Retinal pigment epithelial cell (primary cell): ENCODE data around the gene TAF1B.

Source experiments
- DNase-seq: peaks from one replicate; pipeline ENCODE4 v3.0.0-alpha.2; 2010; ENCODE audit warnings: low read depth
- H3K4me3 ChIP-seq: 2 replicates; pipeline ENCODE4 v1.5.1; 2011; ENCODE audit warnings: mild to moderate bottlenecking, low read length, control low read depth, moderate library complexity
- TF ChIP-seq, protein P1 (sequence below): conservative IDR thresholded peaks from 2 replicates; pipeline ENCODE4 v1.5.1; 2011; ENCODE audit warnings: low read depth, low read length, control low read depth, inconsistent platforms

Gene TAF1B

DNA sequence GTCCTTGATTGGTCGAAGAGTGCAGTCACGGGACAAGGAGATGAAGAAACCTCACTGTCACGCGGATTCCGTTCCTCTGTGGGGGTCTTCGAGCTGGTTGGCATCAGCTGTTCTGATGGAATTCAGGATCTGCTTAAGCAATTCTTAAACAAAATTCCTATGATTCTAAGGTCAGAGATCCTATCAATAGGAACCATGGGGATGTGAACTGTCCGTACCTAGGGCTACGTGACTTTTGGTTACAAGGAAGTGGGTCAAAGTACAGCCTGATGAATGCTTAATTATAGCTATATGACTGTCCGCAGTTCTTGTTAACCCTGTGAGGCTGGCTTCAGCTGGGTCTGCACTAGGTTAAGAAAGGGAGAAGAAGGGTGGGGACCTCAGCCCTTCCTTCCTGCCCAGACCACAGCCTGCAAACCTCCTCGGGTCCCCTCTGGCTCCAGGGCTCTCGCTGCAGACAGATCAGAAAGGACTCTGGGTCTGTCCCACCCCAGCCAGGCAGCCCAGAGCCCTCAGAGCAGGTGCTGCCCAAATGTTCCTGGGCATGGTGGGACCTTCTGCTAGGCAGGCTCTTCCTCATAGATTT is 44.2 kb upstream of the TAF1B start:
- no peak for DNase-seq
- H3K4me3 ChIP-seq: no peak overlapping the region
- TF ChIP-seq, protein P1, sequence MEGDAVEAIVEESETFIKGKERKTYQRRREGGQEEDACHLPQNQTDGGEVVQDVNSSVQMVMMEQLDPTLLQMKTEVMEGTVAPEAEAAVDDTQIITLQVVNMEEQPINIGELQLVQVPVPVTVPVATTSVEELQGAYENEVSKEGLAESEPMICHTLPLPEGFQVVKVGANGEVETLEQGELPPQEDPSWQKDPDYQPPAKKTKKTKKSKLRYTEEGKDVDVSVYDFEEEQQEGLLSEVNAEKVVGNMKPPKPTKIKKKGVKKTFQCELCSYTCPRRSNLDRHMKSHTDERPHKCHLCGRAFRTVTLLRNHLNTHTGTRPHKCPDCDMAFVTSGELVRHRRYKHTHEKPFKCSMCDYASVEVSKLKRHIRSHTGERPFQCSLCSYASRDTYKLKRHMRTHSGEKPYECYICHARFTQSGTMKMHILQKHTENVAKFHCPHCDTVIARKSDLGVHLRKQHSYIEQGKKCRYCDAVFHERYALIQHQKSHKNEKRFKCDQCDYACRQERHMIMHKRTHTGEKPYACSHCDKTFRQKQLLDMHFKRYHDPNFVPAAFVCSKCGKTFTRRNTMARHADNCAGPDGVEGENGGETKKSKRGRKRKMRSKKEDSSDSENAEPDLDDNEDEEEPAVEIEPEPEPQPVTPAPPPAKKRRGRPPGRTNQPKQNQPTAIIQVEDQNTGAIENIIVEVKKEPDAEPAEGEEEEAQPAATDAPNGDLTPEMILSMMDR: no peak

DNA sequence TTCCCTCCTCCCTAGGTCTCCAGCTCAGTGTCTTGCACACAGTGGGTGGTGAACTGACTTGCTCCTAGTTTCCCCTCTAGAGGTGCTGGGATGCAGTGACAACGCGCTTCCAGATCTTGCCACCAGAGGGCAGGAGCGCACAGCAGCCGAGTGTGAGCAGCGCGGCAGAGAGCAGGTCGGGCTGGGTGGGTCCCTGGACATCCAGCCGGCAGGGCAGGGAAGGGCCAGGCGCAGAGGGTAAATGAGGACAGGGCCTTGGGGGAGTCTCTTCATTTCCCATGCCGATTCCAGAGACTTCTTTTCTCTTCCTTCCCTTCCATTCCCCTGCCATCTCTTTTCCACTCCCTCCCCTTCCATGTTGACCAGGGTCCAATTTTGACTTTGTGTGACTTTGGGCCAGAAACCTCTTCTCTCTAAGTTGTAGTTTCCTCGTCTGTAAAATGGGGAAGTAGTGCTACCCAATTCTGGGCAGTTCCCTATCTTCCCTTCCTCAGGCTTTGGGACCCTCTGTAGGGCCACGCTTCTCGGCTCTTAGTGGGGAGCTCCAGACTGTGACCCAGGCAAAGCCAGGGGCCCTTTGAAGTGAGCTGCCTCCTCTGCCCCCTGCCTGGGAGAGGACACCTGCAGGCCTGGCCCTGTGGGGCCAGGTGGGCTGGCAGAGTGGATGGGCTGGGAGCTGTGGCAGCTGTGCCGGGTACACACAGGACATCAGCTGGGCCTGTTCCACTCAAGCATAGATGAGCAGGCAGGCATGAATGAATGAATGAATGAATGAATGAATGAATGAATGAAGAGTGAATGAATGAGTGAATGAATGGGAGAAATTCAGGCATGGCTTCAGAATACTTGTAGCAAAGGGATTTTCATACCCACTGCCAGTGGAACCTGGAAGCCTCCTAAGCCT is 43.3 kb upstream of the TAF1B start:
- TF ChIP-seq, protein P1: peak; percentile 99
- no peak for DNase-seq
- H3K4me3 ChIP-seq: no peak overlapping the region

DNA sequence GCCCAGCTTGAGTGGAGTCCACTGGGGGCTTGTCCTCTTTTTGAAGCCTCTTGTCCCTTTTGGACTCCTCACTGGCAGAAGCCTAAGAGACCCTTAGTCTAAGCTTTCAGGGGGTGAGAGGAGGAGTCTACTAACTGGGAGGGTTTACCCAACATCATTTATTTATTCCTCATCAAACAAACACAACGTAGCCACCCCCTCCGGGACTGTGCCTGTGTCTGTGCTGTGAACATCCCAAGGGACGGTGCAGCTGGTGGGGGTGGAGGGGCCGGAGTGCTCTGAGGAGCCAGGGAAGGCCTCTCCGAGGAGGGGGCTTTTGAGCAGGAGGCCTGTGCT is 42.7 kb upstream of the TAF1B start:
- TF ChIP-seq, protein P1: no peak
- no peak overlapping the region for H3K4me3 ChIP-seq
- no peak for DNase-seq

GRCh38 chr2:9800975-9801726 is 42.1 kb upstream of the TAF1B start:
- H3K4me3 ChIP-seq: no peak overlapping the region
- TF ChIP-seq, protein P1: no peak
- DNase-seq: no peak

DNA sequence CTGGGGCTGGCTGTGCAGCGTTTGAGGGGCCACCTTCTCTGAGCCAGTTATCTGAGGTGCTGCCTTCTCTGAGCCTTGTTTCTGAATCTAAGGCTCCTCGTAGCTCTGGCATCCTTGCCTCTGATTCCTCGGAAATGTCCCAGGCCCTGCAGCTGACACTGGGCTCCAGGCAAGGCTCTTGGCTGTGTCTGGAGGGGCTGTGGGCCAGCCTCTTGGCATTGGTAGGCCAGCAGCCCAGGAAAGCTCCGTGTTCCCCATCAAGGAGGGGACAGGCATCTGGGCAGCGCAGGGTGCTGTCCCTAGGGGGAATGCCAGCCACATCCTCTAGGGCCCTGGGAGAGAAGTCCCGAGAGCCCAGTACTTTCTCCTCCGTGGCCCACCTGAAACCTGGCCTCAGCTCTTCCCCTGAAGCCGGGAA is 40.7 kb upstream of the TAF1B start:
- DNase-seq: no peak
- H3K4me3 ChIP-seq: no peak overlapping the region

DNA sequence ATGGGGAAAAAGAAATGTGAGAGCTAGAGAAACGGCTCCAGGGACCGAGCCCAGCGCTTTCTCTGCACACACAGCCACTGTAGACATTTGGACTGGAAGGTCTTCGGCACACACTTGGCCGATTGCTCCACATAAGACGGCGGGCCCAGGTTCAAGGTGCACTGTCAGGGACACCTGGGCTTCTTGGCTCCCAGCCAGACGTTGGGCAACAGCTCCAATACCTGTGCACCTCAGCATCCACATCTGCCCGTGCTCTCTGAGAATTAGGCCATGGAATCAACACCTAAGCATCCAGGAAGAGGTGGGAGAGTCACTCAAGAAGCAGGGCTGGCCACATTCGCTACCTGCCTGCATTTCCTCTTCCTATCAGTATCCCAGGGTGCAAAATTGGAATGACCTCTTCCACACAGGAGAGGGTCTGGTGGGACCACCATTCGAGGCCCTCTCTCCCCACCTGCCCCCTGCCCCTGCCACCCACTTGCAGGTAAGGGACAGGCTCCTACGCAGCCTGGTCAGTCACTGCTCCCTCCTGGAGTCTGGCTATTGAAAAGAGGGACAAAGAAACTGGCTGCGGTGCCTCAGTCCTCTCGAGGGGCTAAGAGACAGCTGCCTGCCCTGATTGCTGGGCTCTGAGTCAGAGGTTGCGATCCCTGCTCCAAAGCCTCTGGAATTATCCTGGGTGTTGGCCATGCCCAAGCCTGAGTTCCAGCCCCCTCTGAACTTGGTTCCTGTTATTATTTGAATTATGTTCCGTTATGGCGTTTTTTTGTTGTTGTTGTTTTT is 40.1 kb upstream of the TAF1B start:
- DNase-seq: no peak
- TF ChIP-seq, protein P1: no peak
- no peak overlapping the region for H3K4me3 ChIP-seq

More for the DNA sequence above, 40.7 kb upstream of the TAF1B start:
- TF ChIP-seq, protein P1: no peak
